Dermis lymphatic vessel endothelial cell (primary cell): Measurements from ENCODE around the gene CYB561D2. TPM values are rescaled to one million over a fixed set of nuclear protein-coding genes. Genes with fewer than 3 reads are reported as not detected.

Experiments
- total RNA-seq: library from RNA; depleted of rRNA; stranded (reverse); fragments of >200 nt; gene quantifications from 2 replicates; pipeline ENCODE4 v1.2.1, GENCODE V29; 2014

CYB561D2 gene, protein sequence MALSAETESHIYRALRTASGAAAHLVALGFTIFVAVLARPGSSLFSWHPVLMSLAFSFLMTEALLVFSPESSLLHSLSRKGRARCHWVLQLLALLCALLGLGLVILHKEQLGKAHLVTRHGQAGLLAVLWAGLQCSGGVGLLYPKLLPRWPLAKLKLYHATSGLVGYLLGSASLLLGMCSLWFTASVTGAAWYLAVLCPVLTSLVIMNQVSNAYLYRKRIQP
- 13.6 and 17.6 TPM in 2 replicates for total RNA-seq

DNA sequence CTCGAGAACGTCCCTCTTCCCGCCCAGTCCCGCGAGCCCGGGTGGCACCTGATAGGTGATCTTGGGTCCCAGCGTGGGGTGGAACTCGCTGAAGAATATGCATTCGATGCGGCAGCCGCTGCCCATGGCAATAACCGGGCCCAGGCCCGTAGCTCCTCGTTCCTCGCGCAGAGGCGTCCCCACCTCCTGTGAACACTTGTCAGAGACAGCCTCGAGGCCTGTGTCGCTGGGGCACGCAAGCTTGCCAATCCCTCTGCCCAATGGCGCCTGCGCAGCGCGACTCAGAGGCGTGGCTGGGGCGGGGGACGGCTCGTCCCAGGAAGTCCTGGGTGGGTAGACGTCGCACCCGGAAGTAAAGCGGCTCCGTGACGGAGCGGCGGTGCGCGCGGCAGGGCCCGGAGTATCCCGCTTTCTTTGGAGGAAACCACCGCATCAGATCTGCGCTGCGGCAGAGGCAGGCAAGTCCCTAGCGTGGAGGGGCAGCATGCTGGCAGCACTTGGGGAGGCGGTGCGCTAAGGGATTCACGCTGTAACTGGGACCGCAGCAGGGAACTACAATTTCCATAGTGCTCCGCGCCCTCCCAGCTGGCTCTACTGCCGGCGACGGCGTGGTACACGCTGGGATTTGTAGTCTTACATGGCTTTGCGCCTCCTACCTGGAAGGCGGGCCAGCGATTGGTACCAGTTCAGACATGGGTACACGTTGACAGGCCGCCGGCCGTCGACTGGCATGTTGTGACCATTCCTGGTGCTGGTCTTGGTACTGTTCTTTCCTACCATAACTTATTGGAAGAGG is at the start of gene CYB561D2, which contains the start of gene NPRL2:
TSS of gene CYB561D2 (plus strand) at position 336 of the 796 bp plus-strand sequence. CDS start 572 bp downstream, outside the sequence.
TSS of gene NPRL2 (minus strand) at position 249 of the 796 bp plus-strand sequence. CDS start at position 126, 123 bp downstream.

DNA sequence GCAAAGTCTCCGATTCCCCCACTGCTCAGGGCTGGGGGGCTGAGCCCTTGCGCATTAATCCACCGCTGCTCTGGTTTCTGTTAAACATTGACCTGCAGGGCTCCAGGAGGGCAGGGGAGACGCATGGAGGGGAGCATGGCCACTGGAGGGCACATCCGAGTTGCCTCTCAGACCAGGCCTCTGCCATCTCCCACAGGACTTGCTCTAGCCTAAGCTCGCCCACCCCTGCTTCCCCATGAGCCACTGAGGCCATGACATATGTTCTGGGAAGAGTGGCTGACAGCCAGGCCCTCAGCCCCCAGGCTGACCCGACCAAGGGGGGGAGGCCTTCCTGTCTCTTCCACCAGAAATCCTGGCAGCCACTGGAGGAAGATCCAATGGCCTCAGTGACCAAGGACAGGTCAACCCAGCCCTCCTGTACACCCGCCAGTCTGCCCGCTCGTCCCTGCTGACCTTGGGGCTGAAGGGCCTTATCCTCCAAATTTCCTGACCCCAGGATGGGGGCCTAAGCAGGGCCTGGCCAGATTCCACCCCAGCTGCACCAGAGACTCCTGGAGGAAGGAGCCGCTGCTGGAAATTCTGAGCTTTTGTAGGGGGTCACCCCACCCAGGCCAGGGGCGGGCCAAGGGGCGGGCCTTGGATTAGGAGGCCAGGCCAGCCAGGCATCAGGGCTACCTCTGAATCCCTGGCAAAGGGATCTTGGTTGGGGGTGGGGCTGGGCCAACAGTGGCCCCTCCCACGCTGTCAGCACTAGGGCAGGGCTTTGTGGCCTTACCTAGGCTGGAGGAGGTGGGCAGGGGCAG is 47.4 kb upstream of the CYB561D2 start, which contains the start of gene HYAL1:
TSS of gene HYAL1 (minus strand) at position 562 of the 803 bp plus-strand sequence. CDS start 618 bp downstream, outside the sequence.

DNA sequence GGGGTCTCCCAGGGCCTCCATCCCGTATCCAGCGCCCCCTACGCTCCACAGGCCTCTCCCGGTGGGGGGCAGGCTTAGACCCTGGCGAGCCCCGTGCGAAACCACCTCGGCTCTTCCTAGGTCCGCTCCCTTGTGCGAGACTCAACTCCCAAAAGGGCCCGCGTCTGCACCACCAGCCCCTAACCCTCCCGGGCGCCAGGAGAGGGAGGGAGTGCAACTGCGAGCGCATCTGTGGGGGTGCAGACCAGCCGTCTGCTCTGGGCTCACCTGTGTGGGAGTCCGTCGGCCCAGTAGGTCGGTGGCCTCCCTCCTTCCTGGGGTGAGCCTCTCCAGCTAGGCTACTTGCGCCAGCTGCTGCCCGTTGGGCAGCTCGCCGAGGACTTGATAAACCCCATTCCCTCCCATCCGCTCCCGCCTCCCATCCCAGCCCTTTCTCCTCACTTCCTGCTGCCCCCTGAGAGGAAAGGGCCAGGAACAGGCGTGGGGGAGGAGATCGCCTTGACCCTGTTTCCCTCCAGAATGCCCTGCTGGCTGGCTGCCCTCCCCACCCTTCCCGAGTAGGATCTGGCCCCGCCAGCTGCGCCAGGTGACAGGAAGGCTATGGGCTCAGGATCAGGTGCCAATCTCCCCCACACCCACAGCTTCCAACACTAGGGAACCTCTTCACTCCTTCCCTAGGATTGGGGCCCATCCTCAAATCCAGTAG is 28.1 kb upstream of the CYB561D2 start, which contains the start of gene HYAL2:
TSS of gene HYAL2 (minus strand) at position 360 of the 706 bp plus-strand sequence. CDS start 2,256 bp downstream, outside the sequence.

GRCh38 chr3:50327943-50328691 is 22.5 kb upstream of the CYB561D2 start, which contains the start of gene TUSC2:
Gene TUSC2, minus strand, starts transcription at chr3:50328223. Its CDS starts 124 bp downstream, at chr3:50328099.

GRCh38 chr3:50340448-50341329 is 10.0 kb upstream of the CYB561D2 start, which contains the start of gene RASSF1:
Gene RASSF1, minus strand, starts transcription at chr3:50340836. Its CDS starts 31 bp downstream, at chr3:50340805.

GRCh38 chr3:50345586-50346234 is 5.0 kb upstream of the CYB561D2 start, which contains the start of gene ZMYND10:
Gene ZMYND10, minus strand, starts transcription at chr3:50345732. Its CDS starts 153 bp downstream, at chr3:50345579.

DNA sequence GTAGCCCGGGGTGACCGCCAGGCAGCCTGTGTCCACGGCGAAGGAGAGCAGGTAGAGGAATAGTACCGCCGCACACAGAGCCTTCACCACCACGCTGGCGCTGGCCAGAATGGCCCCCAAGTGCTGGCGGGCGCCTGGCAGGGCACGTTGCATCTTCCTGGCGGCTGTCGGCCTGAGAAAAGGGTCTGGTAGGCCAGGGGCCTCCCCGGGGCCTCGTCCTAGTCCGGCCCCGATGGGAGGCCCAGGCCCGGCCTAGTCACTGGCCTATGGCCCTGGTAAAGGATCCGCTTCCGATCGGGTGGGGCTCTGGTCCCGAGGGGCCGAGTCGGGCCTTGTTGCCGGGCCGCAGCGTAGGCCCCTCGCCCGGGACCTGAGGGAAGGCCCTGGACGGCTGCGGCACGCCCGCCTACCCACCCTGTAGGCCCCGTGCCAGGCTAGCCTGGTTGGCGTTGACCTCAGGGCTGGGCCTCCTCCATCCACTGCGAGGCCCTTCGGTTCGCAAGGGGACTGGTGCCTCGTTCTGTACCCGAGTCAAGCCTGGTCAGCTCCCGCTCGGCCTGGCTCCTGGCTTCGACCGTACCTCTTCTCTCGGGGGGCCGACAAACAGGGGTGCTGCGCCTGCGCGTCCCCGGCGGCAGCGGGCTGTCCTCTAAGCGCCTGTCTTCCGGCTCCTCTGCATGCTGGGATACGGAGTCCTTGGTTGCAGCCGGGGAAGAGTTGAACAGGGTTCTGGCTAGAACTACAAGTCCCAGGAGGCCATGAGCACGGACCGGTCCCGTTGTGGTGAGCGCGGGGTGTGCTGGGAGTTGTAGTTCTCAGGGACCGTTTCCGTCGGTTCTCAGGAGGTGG is 8.5 kb downstream of the CYB561D2 start, which contains the start of gene TMEM115:
TSS of gene TMEM115 (minus strand) at position 611 of the 849 bp plus-strand sequence. CDS start at position 153, 458 bp downstream.

Other genes with a start within 250 kb of the CYB561D2 start
- gene SEMA3F, start 195.5 kb upstream of the CYB561D2 start, total RNA-seq: 13.5 and 14.2 TPM in 2 replicates
- gene GNAT1, start 159.3 kb upstream of the CYB561D2 start, total RNA-seq: not detected in 2 replicates
- gene SLC38A3, start 145.6 kb upstream of the CYB561D2 start, total RNA-seq: under 0.01 and 0.17 TPM in 2 replicates
- 332 and 397 TPM in 2 replicates for gene GNAI2, start 114.7 kb upstream of the CYB561D2 start, total RNA-seq
- 0.54 and 0.86 TPM in 2 replicates for gene SEMA3B, start 81.7 kb upstream of the CYB561D2 start, total RNA-seq
- gene LSMEM2, start 71.8 kb upstream of the CYB561D2 start, total RNA-seq: not detected in 2 replicates
- gene IFRD2, start 58.4 kb upstream of the CYB561D2 start, total RNA-seq: 78.2 and 93.9 TPM in 2 replicates
- gene HYAL3, start 51.5 kb upstream of the CYB561D2 start, total RNA-seq: 15.0 and 19.0 TPM in 2 replicates
- 3.7 and 5.1 TPM in 2 replicates for gene NAA80, start 51.5 kb upstream of the CYB561D2 start, total RNA-seq
- gene HYAL1, start 47.3 kb upstream of the CYB561D2 start, total RNA-seq: 6.4 and 7.6 TPM in 2 replicates
- gene HYAL2, start 28.1 kb upstream of the CYB561D2 start, total RNA-seq: 413 and 447 TPM in 2 replicates
- gene TUSC2, start 22.6 kb upstream of the CYB561D2 start, total RNA-seq: 20.5 and 23.8 TPM in 2 replicates
- gene RASSF1, start 10.0 kb upstream of the CYB561D2 start, total RNA-seq: 15.3 and 24.7 TPM in 2 replicates
- gene ZMYND10, start 5.1 kb upstream of the CYB561D2 start, total RNA-seq: under 0.01 and 0.11 TPM in 2 replicates
- 13.2 and 14.1 TPM in 2 replicates for gene NPRL2, start 87 bp upstream of the CYB561D2 start, total RNA-seq
- gene TMEM115, start 8.7 kb downstream of the CYB561D2 start, total RNA-seq: 30.0 and 35.7 TPM in 2 replicates
- gene CACNA2D2, start 152.8 kb downstream of the CYB561D2 start, total RNA-seq: under 0.01 TPM in 1 of 2 replicates, not detected in the other
- gene C3orf18, start 216.9 kb downstream of the CYB561D2 start, total RNA-seq: 1.1 and 1.6 TPM in 2 replicates
- gene HEMK1, start 218.7 kb downstream of the CYB561D2 start, total RNA-seq: 4.5 and 5.0 TPM in 2 replicates